ENCODE measurements around the gene FAM209B. TPM values are rescaled to one million over a fixed set of nuclear protein-coding genes. Genes with fewer than 3 reads are reported as not detected.

Gene FAM209B
- polyA plus RNA-seq, 1 donor = 0.27 TPM

Other genes with a start within 250 kb of the FAM209B start
- 36.4 TPM for gene FAM210B, start 174.3 kb upstream of the FAM209B start, polyA plus RNA-seq (ENCODE audit: insufficient read length)
- 7.0 TPM for gene AURKA, start 141.0 kb upstream of the FAM209B start, polyA plus RNA-seq (ENCODE audit: insufficient read length)
- 26.2 TPM for gene CSTF1, start 140.6 kb upstream of the FAM209B start, polyA plus RNA-seq (ENCODE audit: insufficient read length)
- 7.0 TPM for gene CASS4, start 121.0 kb upstream of the FAM209B start, polyA plus RNA-seq (ENCODE audit: insufficient read length)
- gene RTF2, start 64.6 kb upstream of the FAM209B start, polyA plus RNA-seq (ENCODE audit: insufficient read length) = 101 TPM
- not detected for gene FAM209A, start 8.5 kb upstream of the FAM209B start, polyA plus RNA-seq (ENCODE audit: insufficient read length)
- not detected for gene TFAP2C, start 96.1 kb downstream of the FAM209B start, polyA plus RNA-seq (ENCODE audit: insufficient read length)